Adrenal gland (tissue), 5 donors: ENCODE measurements around the gene TMEM9.

Experiments used
- POLR2A ChIP-seq, 2 donors: fragments of 450-650 bp; IDR thresholded peaks; one replicate each; pipeline ENCODE4 v1.6.1; 2017; ENCODE audit warnings: antibody characterized with exemption in 2 of 2, mild to moderate bottlenecking in 2 of 2, moderate library complexity in 1 of 2
- TF ChIP-seq, protein P1 (sequence below), 6 experiments: fragments of 450-650 bp in 4 of 6; fragments of 200-600 bp in 2 of 6; sonication (generic) in 1 of 6; IDR thresholded peaks; 1 replicate in 5 of 6; 2 replicates in 1 of 6; pipeline versions ENCODE4 v1.5.1 to v1.8.0; 2016 to 2021; ENCODE audit warnings: antibody characterized with exemption in 6 of 6, mild to moderate bottlenecking in 2 of 6, moderate library complexity in 1 of 6
- donor health status: DM: no; HTN: no; CAD: no.

DNA sequence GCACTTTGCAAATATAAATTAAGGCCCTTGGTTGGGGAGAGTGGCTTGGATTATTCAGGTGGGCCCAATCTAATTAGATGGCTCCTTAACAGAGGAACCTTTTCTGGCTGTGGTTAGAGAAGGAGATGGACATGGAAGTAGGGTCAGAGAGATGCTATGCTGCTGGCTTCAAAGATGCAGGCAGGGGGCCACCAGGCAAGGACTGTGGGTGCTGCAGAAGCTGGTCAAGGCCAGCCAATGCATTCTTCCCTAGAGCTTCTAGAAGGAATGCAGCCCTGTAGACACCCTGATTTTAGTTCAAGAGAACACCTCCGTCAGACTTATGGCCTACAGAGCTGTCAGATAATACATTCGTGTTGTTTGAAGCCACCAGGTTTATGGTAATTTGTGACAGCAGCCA, 3.7 kb upstream of the TMEM9 start:
- TF ChIP-seq, protein P1, sequence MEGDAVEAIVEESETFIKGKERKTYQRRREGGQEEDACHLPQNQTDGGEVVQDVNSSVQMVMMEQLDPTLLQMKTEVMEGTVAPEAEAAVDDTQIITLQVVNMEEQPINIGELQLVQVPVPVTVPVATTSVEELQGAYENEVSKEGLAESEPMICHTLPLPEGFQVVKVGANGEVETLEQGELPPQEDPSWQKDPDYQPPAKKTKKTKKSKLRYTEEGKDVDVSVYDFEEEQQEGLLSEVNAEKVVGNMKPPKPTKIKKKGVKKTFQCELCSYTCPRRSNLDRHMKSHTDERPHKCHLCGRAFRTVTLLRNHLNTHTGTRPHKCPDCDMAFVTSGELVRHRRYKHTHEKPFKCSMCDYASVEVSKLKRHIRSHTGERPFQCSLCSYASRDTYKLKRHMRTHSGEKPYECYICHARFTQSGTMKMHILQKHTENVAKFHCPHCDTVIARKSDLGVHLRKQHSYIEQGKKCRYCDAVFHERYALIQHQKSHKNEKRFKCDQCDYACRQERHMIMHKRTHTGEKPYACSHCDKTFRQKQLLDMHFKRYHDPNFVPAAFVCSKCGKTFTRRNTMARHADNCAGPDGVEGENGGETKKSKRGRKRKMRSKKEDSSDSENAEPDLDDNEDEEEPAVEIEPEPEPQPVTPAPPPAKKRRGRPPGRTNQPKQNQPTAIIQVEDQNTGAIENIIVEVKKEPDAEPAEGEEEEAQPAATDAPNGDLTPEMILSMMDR (IDR thresholded peaks at IDR 0.05) = no peak
- TF ChIP-seq POLR2A (IDR thresholded peaks at IDR 0.05) = no peak
